ENCODE results near the gene BTBD6. TPM values are rescaled to one million over a fixed set of nuclear protein-coding genes. Genes with fewer than 3 reads are reported as not detected.

Gene BTBD6
- total RNA-seq, 2 donors from 2014 or later: 13.0 to 22.4 TPM

GRCh38 chr14:105267820-105268548 is 19.7 kb downstream of the BTBD6 start:
- no peak overlapping the region for H3K27ac ChIP-seq
- H3K9me3 ChIP-seq: no peaks in the 10 kb centered on the region
- TF ChIP-seq CTCF (IDR thresholded peaks at IDR 0.05): peak in 1 of 7 experiments; percentile 5
- no peak for TF ChIP-seq POLR2A (IDR thresholded peaks at IDR 0.05)
- no peak overlapping the region for H3K4me3 ChIP-seq
- WGBS, 2 donors: 91 to 96% methylated on average over 14 to 18 of the region's 21 CpGs
- ATAC-seq (no peak), DNase-seq (no peak)
- H3K27me3 ChIP-seq: no peaks in the 10 kb centered on the region
- H3K36me3 ChIP-seq (replicated peaks in 1 of 2; ENCODE audit: insufficient read depth in 1 of 2, low read depth in 2 of 2): no peaks in the 10 kb centered on the region
- intact Hi-C loops (cut with DNase I): no loop called here
- H3K4me1 ChIP-seq: peaks cover 24% of the 10 kb centered on the region

- no peaks in the 10 kb centered on the region for H3K27me3 ChIP-seq
- TF ChIP-seq POLR2A (IDR thresholded peaks at IDR 0.05): no peak
- no peak for TF ChIP-seq CTCF (IDR thresholded peaks at IDR 0.05)
- intact Hi-C loops (cut with DNase I): no loop called here
- no peaks in the 10 kb centered on the region for H3K9me3 ChIP-seq
- H3K4me3 ChIP-seq: no peak overlapping the region
- no peaks in the 10 kb centered on the region for H3K36me3 ChIP-seq (replicated peaks in 1 of 2; ENCODE audit: insufficient read depth in 1 of 2, low read depth in 2 of 2)
- no peak overlapping the region for H3K27ac ChIP-seq
- 87 to 93% methylated on average over 15 to 18 of the region's 18 CpGs for WGBS, 2 donors
- DNase-seq (no peak), ATAC-seq (no peak)
- H3K4me1 ChIP-seq: peaks cover 32% of the 10 kb centered on the region
Observed at GRCh38 chr14:105268736-105269354, 20.5 kb downstream of the BTBD6 start.

DNA sequence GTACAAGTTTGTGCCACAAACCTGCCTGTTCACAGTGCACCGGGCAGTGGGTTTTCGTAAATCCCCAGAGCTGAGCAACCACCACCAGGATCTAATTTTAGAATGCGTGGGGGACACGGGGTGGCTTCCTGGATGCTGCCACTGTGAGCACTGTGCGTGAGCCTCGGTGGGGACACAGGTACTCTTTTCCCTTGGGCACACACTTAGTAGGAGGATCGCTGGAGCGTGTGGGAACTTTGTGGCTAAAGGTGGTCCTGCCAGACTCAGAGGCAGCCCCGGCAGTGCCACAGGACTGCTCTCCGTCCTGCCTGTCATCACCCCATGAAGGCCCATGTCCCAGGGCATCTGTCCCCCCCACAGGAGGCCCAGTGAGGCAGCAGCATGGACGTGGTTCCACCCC is 21.1 kb downstream of the BTBD6 start:
- H3K4me3 ChIP-seq: no peak overlapping the region
- intact Hi-C loops (cut with DNase I): no loop called here
- H3K27me3 ChIP-seq: no peaks in the 10 kb centered on the region
- H3K4me1 ChIP-seq: peaks cover 38% of the 10 kb centered on the region
- no peak overlapping the region for H3K27ac ChIP-seq
- no peak for DNase-seq
- WGBS, 2 donors: 87 to 88% methylated on average over 3 to 11 of the region's 11 CpGs
- H3K36me3 ChIP-seq (replicated peaks in 1 of 2; ENCODE audit: insufficient read depth in 1 of 2, low read depth in 2 of 2): no peaks in the 10 kb centered on the region
- no peak for TF ChIP-seq POLR2A (IDR thresholded peaks at IDR 0.05)
- no peak for TF ChIP-seq CTCF (IDR thresholded peaks at IDR 0.05)
- H3K9me3 ChIP-seq: no peaks in the 10 kb centered on the region
- no peak for ATAC-seq

- Histone ChIP-seq H3K4me3 (no peak overlapping the region), H3K27me3 (no peaks in the 10 kb centered on the region), H3K27ac (peak overlapping the region in 3 of 4 donors; percentile 5 to 64 (median 49)), H3K36me3 (replicated peaks in 1 of 2; ENCODE audit: insufficient read depth in 1 of 2, low read depth in 2 of 2) (no peaks in the 10 kb centered on the region), H3K9me3 (no peaks in the 10 kb centered on the region), H3K4me1 (peaks cover 52% of the 10 kb centered on the region)
- DNase-seq (peak; percentile 85 to 98 (median 94)), ATAC-seq (peak; percentile 82)
- intact Hi-C loops (cut with DNase I): no loop called here
- 41 to 61% methylated on average over 15 to 16 of the region's 22 CpGs for WGBS, 2 donors
- TF ChIP-seq POLR2A (IDR thresholded peaks at IDR 0.05) (no peak), CTCF (IDR thresholded peaks at IDR 0.05) (no peak)
Observed at GRCh38 chr14:105271224-105271890, 23.0 kb downstream of the BTBD6 start.
